Fibroblast of peridontal ligament (primary cell): Measurements from ENCODE around the gene ST7.

Source experiments
- DNase-seq: peaks from one replicate; pipeline ENCODE4 v3.0.0-alpha.2; 2010; ENCODE audit errors: extremely low read depth

ST7 gene

DNA sequence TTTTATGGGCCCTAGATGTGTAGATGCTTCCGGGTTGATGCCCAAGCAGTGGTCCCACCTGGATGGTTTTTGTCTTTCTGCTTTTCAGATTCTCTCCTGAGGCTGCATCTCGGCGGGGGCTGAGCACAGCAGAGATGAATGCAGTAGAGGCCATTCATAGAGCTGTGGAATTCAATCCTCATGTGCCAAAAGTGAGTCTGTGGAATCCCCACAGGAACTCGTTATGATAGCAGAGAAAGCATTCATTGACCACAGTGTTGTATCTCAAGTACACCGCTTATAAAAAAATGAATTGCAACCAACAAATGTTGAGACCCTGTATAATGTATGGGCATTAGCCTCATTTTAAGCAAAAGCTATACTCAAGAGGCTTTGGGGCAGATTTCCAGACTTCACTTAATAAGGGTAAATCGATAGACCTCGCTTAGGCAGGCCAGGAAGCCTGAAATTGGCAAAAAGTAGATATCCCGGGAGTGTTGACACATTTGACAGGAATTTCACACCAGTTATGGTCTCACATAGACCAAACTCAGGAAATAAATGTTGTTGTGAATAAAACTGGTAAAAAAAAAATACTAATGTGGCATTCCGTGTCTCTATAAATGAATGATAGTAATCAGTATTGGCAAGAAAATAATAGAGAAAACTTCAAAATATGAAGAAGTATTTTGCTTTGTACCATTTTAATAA is 237.6 kb downstream of the ST7 start:
- no peak for DNase-seq

DNA sequence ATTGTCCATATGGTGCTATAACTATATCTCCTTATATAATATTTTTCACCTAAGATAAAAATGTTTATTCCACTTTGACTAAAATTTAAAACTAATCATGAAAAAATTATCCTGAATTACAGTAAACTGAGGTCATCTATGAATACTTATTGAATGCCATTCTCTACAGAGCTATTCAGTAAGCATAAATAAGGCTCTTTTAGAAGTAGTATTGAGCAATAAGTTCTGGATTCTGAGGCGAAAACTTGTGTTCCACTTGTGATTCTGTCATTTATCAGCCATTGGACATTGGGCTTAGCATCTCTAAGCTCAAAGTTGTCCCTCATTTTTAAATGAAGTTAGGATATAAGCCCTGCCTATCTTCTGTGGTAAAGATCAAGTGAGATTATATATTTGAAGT is 238.8 kb downstream of the ST7 start:
- no peak for DNase-seq

DNA sequence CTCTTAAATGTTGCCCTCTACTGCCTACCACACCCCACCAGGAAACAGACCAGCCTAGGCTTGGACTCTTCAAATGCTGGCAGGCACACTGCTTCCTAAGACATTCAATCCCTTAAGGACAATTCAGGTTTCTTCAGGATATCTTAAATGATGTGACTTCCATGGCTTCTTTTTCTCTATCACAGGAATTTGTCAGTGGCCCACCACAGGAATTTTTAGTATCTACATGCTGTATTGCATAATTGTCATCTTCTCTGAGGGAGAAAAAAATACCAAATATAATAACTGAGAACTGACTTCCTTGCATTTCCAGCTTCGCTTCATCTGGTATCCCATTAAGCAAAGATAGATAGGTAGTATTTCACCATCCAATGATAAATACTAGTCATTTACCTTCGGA is 240.3 kb downstream of the ST7 start:
- peak; percentile 37 for DNase-seq

DNA sequence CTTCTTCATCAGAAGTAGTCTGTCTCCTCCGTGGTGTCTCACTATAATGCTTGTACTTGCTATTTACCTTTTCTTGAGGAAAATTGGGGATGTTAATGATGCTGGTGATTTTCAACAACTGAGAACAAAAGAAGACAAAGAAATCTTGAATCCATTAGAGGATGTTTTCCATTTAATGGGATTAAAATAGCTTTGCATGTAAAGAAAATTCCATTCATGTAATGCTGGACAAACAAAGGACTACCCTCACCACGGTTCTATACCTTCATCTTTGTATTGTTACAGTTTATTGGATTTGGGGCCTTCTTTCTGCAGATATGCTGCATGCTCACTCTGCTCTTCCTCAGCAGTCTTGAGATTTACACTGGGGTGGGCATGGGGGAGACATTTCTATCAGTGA is 241.1 kb downstream of the ST7 start:
- DNase-seq: no peak

DNA sequence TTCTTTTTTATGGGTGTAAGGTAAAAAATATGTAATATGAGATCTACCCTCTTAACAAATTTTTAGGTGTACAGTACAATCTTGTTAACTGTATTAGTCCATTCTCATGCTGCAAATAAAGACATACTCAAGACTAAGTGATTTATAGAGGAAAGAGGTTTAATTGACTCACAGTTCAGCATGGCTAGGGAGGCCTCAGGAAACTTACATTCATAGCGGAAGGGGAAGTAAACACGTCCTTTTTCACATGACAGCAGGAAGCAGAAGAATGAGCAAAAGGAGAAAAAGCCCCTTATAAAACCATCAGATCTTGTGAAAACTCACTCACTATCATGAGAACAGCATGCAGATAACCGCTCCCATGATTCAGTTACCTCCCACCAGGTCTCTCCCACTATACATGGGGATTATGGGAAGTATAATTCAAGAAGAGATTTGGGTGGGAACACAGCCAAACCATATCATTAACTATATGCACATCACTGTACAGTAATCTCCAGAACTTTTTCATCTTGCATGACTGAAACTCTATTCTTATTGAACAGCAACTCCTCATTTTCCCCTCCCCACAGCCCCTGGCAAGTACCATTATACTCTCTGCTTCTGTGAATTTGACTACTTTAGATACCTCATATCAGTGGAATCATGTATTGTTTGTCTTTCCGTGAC is 242.2 kb downstream of the ST7 start:
- no peak for DNase-seq

DNA sequence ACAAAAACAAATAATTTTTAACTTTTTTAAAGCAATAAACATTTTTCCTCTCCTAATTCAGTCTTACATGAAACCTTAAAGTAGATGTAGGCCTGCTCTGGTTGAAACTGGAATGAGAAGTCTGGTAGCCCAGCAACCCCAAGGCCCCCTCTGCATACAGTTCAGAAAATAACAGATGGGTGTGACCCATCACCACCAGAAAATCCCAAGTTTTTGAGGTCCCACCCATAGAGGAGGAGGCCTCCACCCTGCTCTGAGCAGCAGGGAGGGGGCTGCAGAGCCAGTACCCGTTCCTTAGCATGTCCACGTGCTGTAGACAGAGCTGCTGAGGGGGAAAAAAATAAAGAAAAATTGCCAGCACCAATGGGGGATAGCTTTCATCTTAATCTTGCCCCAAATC is 246.8 kb downstream of the ST7 start:
- no peak for DNase-seq

DNA sequence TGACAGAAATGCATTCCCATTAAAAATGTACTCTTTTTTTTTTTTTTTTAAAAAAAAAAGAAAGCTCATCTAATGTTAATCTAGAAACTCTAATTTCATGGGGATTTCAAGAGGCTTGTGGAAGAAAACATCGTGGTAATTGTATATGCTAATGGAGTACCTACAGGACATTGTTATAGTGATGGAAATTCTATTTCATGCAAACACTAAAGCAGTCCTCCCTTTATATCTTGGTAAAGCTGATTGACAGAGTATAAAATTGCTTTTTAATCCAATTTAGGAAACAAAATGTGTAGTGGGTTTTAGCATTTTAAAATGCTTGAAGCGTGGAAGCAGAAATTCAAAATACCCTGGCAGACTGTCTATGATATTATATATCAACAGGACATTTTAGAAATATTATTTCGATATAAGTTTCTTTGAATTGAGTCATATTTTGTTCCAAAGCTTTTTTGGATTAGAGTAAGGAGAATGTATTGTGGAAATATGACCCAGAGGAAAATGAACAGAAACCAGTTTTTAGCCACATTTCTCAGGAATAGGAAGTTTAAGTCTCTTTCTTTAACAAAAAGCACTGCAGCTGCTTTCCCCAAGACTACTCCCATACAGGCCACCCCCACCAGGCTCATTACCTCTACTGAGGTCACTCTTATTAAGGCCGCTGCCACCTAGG is 247.6 kb downstream of the ST7 start:
- peak; percentile 29 for DNase-seq

DNA sequence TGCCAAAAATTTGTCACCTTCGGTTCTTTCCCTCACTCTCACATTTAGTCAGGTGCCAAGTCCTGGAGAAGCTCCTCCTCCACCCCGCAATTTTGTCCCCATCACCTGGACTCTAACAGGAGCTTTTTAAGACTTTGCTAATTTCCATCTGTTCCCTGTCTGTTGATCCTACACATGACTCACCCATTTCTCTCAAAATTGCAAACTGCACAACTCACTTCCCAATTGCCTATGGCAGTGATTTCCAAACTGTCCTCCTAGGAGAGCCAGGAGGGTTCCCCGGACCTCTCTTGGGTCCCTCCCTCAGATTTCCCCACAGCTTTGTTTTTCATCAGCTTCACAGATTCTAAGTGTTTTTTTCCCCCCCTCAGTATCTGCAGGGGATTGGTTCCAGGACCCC is 249.2 kb downstream of the ST7 start:
- DNase-seq: peak; percentile 68

DNA sequence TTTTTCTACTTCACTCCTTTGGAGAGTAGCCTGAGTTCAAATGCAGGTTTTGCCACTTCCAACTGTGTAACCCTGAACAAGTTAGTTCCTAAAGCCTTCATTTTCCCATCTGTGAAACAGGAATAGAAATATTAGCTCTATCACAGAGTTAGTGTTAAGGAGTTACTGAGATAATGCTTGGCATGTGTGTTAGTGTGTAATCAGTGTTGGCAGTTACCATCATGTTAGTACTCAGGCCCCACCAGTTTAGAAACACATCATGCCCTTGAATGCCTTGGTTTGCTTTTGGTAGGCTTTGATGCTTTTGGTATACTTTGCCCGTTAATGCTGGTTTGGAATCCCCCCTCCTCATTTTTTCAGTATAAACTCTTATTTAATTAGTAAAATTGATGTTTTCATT is 249.9 kb downstream of the ST7 start:
- DNase-seq: no peak

DNA sequence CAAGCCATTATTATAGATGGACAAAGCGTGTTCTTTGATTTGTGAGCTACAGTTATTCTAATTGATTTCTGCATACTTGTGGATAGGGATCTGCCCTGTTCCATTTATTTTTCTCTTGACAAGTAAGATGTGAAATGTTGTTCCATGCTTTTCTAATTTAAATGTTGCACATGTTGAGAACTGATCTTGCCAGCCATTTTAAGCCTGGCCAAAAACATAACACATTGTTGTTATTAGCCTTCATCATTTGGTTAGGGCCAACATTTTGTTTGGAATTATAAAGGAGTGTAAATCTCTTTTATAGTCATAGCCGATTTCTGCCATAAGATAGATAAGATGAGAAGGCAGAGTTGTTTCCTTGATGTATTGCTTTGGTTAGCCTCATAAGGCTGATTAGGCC is 252.6 kb downstream of the ST7 start:
- no peak for DNase-seq

DNA sequence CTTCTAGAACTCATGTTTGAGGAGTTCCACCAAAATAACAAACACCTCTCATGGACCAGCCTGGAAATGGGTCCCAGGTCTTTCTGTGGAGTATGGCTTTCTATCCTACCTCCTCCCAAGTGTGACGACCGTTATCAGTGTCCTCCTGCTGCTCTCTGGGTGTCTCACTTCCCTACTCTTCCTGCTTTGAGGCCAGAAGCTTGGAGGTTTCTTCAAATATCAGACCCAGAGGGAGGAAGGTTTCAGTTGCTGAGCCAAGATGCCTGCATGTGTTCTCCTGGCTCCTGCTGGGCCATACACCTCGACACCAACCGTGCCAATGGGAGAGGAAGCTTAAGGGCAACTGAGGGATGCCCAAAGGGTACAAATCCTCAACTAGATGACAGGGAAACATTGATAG is 255.0 kb downstream of the ST7 start:
- no peak for DNase-seq

DNA sequence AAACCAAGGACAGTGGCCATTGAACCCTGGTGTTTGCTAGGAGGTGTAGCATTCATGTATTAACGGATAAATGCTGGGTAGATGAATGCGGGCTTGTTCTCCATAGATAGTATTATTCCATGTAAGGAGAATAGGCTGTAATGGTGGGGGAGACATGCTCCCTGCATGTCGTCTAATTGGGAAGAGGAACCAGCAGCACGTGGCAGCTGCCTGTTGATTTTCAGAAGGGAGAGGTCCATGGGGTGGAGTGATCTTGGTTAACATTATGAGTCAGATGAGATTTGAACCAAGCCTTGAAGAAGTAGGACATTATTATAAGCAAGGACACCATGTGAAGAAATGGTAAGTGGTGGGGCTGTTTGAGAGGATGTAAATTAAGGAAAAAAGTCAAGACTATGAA is 257.1 kb downstream of the ST7 start:
- no peak for DNase-seq

DNA sequence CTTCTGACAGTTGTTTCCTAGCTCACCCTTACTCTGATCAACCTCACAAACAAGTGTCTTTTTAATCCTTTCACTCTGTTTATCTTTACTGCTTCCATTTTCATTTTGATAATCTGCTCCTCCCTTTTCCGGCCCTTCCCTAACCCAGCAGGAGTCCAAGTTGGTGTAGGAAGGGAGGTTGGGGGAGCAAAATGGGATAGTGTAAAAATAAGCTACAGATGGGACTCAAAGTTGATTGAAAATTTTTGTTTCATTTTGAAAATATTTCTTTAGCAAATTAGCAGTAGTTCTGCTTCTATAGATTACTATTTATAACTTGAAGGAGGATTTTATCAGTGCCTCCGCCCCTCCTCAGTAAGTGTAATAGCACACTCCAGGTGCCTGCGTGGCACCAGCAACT is 257.6 kb downstream of the ST7 start:
- no peak for DNase-seq

DNA sequence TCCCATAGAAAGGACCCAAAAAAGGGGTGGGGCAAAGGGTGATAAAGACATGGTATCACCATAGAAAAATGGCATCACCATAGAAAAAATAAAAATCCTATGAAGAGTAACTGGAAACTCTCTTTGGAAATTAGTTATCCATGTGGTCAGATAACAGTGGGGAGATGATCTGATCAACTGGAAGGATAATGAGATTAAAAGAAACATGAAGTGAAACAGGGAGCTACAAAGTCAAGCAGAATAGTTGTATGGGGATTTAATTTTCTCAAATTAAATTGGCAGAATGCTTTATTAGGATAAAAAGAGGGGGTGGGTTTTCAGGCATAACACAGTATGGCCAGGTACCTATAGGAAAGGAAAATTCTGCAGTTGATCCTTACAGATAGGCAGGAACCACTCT is 258.3 kb downstream of the ST7 start:
- DNase-seq: no peak

DNA sequence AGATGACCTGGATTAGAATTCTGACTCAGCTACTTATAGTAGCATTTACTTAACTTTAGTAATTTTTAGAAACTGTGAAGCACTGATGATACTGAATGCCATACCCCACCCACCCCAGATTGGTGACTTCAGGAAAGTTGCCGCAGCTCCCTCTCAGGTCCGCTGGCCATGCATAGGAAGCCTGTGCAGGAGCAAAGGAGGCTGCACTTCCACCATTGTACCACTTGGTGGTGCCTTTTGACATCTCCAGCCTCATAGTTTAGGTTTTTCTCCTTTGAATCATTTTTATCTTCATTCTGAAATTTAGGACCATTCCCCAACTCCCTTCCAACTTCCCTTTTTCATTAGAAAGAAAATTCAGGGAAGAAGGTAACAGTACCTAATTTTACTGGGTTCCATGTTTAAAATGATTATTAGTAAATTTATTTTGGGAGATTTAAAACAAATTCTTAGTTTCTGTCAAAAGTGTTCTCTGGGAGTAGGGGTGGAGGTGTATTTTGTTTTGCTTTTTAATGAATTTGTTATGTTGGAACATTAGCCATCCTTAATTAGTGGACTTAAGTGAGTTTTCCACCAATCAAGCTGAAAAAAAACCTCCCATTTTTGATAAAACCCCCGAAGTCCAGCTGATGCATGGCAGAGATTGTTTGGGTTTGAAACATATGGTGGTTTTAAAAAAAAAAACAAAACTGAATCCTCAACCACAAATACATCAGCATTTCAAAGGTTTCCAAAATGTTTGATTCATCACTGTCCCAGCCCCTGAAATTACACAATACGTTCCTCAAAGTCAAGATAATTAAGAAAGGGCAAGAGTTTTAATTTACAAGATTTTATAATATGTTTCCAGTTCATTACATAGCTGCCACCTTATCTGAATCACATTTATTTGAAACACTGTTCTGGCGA is 259.9 kb downstream of the ST7 start:
- DNase-seq: peak; percentile 89

DNA sequence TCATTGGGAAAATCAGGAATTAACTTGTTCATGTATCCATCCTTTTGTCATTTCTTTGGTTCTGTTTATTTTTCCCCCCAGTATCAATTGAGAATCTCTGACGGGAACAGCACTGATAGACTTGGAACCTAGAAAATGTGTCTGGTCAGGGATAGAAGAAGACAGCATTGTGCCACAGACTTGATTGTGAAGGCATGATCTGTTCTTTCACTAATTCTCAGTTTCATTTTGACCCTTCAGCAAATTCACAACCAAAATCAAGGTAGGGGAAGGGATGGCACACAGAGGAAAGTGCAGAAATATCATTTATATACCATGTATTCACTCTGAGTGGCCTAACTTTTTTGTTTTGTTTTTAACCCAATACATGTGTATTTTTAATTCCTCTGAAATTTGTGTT is 262.7 kb downstream of the ST7 start:
- DNase-seq: no peak

DNA sequence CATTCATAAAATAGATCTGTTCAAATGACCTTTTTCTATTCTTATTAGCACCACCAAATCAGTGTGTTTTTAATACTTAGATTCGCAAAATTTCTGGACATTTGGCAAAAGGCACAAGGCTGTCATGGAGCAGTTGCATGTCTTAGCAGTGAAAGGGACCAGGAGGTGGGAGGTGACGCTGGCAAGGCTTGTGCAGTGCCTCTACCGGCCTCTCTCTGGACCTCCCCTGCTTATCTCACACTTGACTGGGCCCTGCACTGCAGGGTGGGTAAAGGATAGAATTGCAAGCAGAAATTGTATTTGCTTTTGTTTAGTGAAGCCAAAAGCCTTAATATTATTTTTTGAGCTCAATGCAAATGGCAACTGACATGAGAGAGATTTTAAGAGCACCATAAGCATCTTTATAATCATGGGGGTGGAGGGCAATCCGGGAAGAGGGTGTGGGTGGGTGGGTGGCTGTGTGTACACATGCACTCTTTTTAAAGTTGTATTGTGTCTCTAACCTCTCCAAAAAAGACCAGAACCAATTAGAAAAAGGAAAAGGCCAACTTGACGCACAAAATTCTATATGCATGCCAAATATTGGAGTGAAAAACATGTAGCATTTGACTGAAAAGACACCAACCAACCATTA is 263.3 kb downstream of the ST7 start:
- no peak for DNase-seq

DNA sequence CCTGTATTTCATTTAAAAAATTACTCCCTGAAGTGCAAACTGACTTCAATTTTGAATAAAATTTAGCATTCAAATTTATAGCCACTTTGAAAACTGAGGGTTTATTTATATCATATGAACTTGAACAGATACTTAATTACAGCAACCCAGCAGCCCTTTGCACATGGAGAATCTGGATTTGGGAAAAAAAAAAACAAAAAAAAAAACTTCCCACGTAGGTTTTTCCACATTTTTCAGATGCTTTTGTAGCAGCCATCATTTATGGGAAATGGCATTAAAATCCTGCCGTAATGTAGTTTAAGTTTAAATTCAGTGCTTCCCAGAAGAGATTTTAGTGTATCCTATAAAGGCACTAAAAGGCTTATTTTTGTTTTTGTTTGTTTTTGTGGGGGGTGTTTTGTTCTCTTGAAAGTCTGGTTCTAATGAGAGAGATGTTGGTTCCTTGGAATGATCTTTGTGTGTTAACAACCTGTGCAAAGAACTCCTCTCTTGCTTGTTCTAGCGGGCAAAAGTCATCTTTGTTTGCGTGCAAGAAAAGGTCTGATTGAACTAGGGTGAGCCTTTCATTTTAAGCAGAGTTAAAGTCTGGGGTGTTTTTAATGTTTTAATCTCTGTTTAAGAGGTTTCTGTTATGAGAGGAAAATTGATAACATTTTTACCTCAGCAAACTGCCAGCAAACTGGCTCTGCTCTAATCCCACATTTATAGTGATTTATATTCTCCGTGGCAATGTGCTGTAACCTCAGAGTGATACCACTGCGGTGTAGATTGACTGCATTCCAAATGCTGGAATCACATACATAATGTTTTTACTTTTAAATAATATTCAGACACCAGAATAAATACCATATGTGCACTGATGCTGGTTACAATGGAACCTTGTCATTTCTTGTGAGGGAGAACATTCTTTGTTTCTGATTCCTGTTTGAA is 264.1 kb downstream of the ST7 start:
- DNase-seq: peak; percentile 86

DNA sequence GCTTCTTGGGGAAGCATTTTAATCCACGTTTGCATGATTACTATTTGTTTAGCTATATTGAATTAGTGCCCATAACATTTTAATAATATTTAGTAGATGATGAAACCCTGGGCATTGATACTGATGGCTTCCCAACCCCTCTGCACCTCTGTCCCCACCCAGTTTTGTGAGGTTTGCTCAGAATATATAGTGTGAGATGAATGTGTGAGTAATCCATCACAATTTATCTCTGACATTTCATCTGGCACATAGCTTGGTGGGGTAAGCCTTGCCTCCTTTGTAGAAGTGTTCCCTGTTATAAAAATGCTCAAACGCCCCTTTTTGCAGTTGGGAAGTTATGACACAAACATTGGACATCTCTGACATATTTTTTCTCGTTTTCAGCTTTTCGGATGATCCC is 265.4 kb downstream of the ST7 start:
- DNase-seq: no peak

DNA sequence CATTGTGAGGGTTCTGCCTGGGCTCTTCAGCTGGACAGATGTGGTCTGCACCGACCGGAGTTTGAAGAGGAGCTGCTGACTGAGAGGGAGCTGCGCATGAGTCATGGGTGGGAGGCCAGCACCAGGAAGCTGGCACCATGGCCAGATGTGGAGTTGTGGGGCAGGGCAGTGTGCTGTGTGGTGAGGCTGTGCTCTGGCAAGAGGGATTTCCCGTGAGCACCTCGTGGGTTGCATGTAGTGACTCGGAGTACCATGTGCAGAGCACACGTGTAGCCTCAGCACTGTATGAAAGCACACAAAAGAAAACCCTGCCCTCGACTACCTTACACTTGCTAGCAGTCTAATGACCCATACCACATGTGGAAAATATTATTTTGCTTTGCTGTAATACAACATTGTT is 266.2 kb downstream of the ST7 start:
- peak; percentile 36 for DNase-seq

DNA sequence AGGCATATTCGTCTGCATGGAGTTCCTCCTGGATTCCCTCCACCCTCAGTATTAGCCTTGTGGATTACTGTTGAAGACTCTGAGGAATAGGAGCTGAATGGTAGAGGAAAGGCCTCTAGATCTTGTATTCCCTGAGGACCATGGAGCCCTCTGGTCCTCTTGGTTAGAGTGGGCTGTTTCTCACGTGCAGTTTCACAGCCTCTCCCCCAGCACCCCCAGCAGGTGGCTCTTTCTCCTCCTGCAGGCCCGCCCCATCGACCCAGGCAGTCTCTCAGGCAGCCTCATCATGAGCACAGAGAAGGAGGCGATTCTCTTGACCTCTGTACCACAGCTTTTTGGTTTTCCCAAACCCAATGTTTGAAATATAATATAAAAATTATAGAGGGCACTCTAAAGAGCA is 267.5 kb downstream of the ST7 start:
- no peak for DNase-seq
